Gastrocnemius medialis (tissue), 4 donors: Measurements from ENCODE around the gene KRT73. TPM values are rescaled to one million over a fixed set of nuclear protein-coding genes. Genes with fewer than 3 reads are reported as not detected.

Experiments
- ATAC-seq, 2 donors: fragments of 150-250 bp; one replicate each; pipeline ENCODE4 v1.9.1; 2016
- DNase-seq, 2 donors: peaks; one replicate each; pipeline ENCODE4 v3.0.0-alpha.2; 2019
- H3K27ac ChIP-seq, 4 donors: fragments of 200-600 bp; sonication (generic); 1 replicate in 1 of 4; 2 replicates in 3 of 4; pipeline ENCODE4 v1.5.1; 2016 to 2018; ENCODE audit warnings: mild to moderate bottlenecking in 2 of 4, moderate library complexity in 1 of 4
- H3K27me3 ChIP-seq, 3 donors: fragments of 200-600 bp; sonication (generic) in 2 of 3; 1 replicate in 1 of 3; 2 replicates in 2 of 3; pipeline versions ENCODE4 v1.5.1 to v1.6.0; 2016 to 2019; ENCODE audit warnings: mild to moderate bottlenecking in 1 of 3, moderate library complexity in 1 of 3
- H3K36me3 ChIP-seq, 2 donors: fragments of 200-600 bp; sonication (generic) in 1 of 2; one replicate each; pipeline ENCODE4 v1.5.1; 2017 to 2018
- H3K4me1 ChIP-seq, 2 donors: fragments of 200-600 bp; sonication (generic) in 1 of 2; one replicate each; pipeline ENCODE4 v1.5.1; 2016 to 2017; ENCODE audit warnings: mild to moderate bottlenecking in 2 of 2
- H3K4me3 ChIP-seq, 4 donors: fragments of 200-600 bp; sonication (generic) in 3 of 4; 1 replicate in 1 of 4; 2 replicates in 3 of 4; pipeline ENCODE4 v1.5.1; 2016 to 2019; ENCODE audit warnings: mild to moderate bottlenecking in 2 of 4
- H3K9me3 ChIP-seq, 3 donors: fragments of 200-600 bp; sonication (generic) in 2 of 3; 1 replicate in 1 of 3; 2 replicates in 2 of 3; pipeline ENCODE4 v1.5.1; 2016 to 2019
- CTCF ChIP-seq, 5 experiments: fragments of 450-650 bp in 3 of 5; fragments of 200-600 bp in 2 of 5; sonication (generic) in 2 of 5; IDR thresholded peaks in 4 of 5; conservative IDR thresholded peaks in 1 of 5; 1 replicate in 4 of 5; 2 replicates in 1 of 5; pipeline ENCODE4 v1.5.1; 2016 to 2019; ENCODE audit warnings: antibody characterized with exemption in 5 of 5, mild to moderate bottlenecking in 3 of 5, moderate library complexity in 3 of 5
- POLR2A ChIP-seq, 2 donors: fragments of 450-650 bp; IDR thresholded peaks; one replicate each; pipeline ENCODE4 v1.6.1; 2017; ENCODE audit warnings: antibody characterized with exemption in 2 of 2, mild to moderate bottlenecking in 2 of 2, moderate library complexity in 2 of 2
- in situ Hi-C, 4 donors: fragments of 200-750 bp; cut with MboI; loops; one replicate each; pipeline versions ENCODE4 v1.15.0 to v1.8.0; 2017; ENCODE audit warnings: low sequenced_read_pairs in 4 of 4
- intact Hi-C: fragments of 100-400 bp; cut with DNase I; formaldehyde crosslinking; loops from one replicate; pipeline ENCODE4 v1.15.1; 2023; ENCODE audit warnings: low total_unique reads
- total RNA-seq, 4 donors: library from RNA; depleted of rRNA; stranded (reverse); fragments of >200 nt; gene quantifications; one replicate each; pipeline versions ENCODE4 v1.1.0 to v1.2.3, GENCODE V29; 2016

KRT73 gene
- total RNA-seq, 4 donors from 2014 or later: not detected

GRCh38 chr12:52616680-52617402 is 1.5 kb downstream of the KRT73 start:
- DNase-seq (no peak), ATAC-seq (no peak)
- intact Hi-C loops (no loop called here), in situ Hi-C loops (no loop called here)
- Histone ChIP-seq H3K4me3 (no peak overlapping the region), H3K27ac (no peak overlapping the region), H3K36me3 (no peaks in the 10 kb centered on the region), H3K4me1 (no peaks in the 10 kb centered on the region), H3K27me3 (peaks cover 0 to 3% (median 0%) of the 10 kb centered on the region in 3 donors), H3K9me3 (no peaks in the 10 kb centered on the region)
- TF ChIP-seq POLR2A (IDR thresholded peaks at IDR 0.05) (no peak), CTCF (IDR thresholded peaks at IDR 0.05 in 4 of 5, conservative IDR thresholded peaks at IDR 0.05 in 1 of 5) (no peak)

- no peak for ATAC-seq
- peaks cover 0 to 9% (median 2%) of the 10 kb centered on the region in 3 donors for H3K27me3 ChIP-seq
Observed at GRCh38 chr12:52615912-52616311, 2.4 kb downstream of the KRT73 start.

GRCh38 chr12:52615208-52615868 is 3.0 kb downstream of the KRT73 start:
- Histone ChIP-seq H3K4me1 (no peaks in the 10 kb centered on the region), H3K36me3 (no peaks in the 10 kb centered on the region), H3K9me3 (no peaks in the 10 kb centered on the region), H3K27me3 (peaks cover 0 to 9% (median 2%) of the 10 kb centered on the region in 3 donors), H3K4me3 (no peak overlapping the region), H3K27ac (no peak overlapping the region)
- in situ Hi-C loops: no loop called here
- intact Hi-C loops: no loop called here
- no peak for ATAC-seq
- no peak for DNase-seq
- TF ChIP-seq POLR2A (IDR thresholded peaks at IDR 0.05): no peak
- no peak for TF ChIP-seq CTCF (IDR thresholded peaks at IDR 0.05 in 4 of 5, conservative IDR thresholded peaks at IDR 0.05 in 1 of 5)

More at GRCh38 chr12:52615912-52616311, 2.4 kb downstream of the KRT73 start:
- intact Hi-C loops (no loop called here), in situ Hi-C loops (no loop called here)
- Histone ChIP-seq H3K36me3 (no peaks in the 10 kb centered on the region), H3K4me1 (no peaks in the 10 kb centered on the region), H3K27ac (no peak overlapping the region), H3K4me3 (no peak overlapping the region), H3K9me3 (no peaks in the 10 kb centered on the region)
- TF ChIP-seq CTCF (IDR thresholded peaks at IDR 0.05 in 4 of 5, conservative IDR thresholded peaks at IDR 0.05 in 1 of 5) (no peak), POLR2A (IDR thresholded peaks at IDR 0.05) (no peak)
- no peak for DNase-seq

- H3K9me3 ChIP-seq: no peaks in the 10 kb centered on the region
- in situ Hi-C loops: no loop called here
- ATAC-seq (no peak), DNase-seq (no peak)
- no peaks in the 10 kb centered on the region for H3K36me3 ChIP-seq
- TF ChIP-seq POLR2A (IDR thresholded peaks at IDR 0.05): no peak
- TF ChIP-seq CTCF (IDR thresholded peaks at IDR 0.05 in 4 of 5, conservative IDR thresholded peaks at IDR 0.05 in 1 of 5): no peak
- H3K4me3 ChIP-seq: no peak overlapping the region
- no peak overlapping the region for H3K27ac ChIP-seq
- H3K4me1 ChIP-seq: no peaks in the 10 kb centered on the region
- intact Hi-C loops: no loop called here
- H3K27me3 ChIP-seq: peaks cover 0 to 9% (median 2%) of the 10 kb centered on the region in 3 donors
Observed at GRCh38 chr12:52614381-52615207, 3.8 kb downstream of the KRT73 start.
